ENCODE measurements around the gene SKOR1.

SKOR1 gene

DNA sequence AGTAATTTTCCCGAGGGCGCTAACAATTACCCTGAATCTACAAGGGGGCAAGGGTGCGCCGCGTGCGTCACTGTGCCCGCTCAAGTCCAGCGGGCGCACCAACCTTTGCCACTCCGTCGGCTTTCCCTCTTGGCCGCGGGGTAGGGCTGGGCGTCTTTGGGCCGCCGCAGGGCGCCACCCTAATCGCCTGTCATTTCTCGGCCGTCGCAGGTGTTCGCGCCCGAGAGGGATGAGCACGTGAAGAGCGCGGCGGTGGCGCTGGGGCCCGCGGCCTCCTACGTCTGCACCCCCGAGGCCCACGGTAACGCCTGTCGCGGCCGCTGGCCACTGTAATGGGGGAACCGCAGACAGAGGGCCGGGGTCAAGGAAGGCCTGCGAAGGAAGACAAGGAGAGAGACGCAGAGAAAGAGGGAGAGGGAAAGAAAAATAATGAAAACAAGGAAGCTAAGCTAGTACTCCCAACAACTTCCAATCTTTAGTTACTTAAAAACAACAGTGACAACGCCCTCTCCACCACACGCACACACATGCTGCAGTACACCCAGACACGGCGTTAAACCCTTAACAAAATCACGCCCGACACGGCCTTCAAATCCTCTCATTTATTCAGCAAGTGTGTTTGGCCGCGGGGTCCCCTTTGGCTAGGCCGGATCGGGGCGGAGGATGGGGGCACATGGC is 3.8 kb downstream of the SKOR1 start:
- TF ChIP-seq SUZ12 (IDR thresholded peaks at IDR 0.05; ENCODE audit: extremely low read depth, insufficient read depth, insufficient read length) (peak; percentile 96), YY1 (IDR thresholded peaks at IDR 0.05; ENCODE audit: insufficient read depth, insufficient read length) (no peak)
- no peaks in the 10 kb centered on the region for H3K36me3 ChIP-seq (ENCODE audit: insufficient read depth, insufficient read length, low read length)
- H3K9me3 ChIP-seq (ENCODE audit: insufficient read depth, low read length): peaks cover 10% of the 10 kb centered on the region; the same call in 1 of the 2 replicates
- DNase-seq (ENCODE audit: low read depth, low spot score): no peak
- peaks cover 98% of the 10 kb centered on the region for H3K27me3 ChIP-seq (ENCODE audit: insufficient read depth, insufficient read length)
- no peak overlapping the region for H3K9ac ChIP-seq (ENCODE audit: insufficient read length, low read depth)
- H3K4me3 ChIP-seq (ENCODE audit: insufficient read length, low read depth): peak overlapping the region; percentile 15
- peaks cover 23% of the 10 kb centered on the region for H3K4me1 ChIP-seq (ENCODE audit: insufficient read depth, insufficient read length)

GRCh38 chr15:67829647-67830504 is 4.6 kb downstream of the SKOR1 start:
- Histone ChIP-seq H3K9ac (ENCODE audit: insufficient read length, low read depth) (no peak overlapping the region), H3K4me3 (ENCODE audit: insufficient read length, low read depth) (peak overlapping the region; percentile 15), H3K4me1 (ENCODE audit: insufficient read depth, insufficient read length) (peaks cover 19% of the 10 kb centered on the region), H3K36me3 (ENCODE audit: insufficient read depth, insufficient read length, low read length) (no peaks in the 10 kb centered on the region), H3K9me3 (ENCODE audit: insufficient read depth, low read length) (peaks cover 10% of the 10 kb centered on the region; the same call in 1 of the 2 replicates), H3K27me3 (ENCODE audit: insufficient read depth, insufficient read length) (peaks cover 98% of the 10 kb centered on the region)
- DNase-seq (ENCODE audit: low read depth, low spot score): no peak
- TF ChIP-seq YY1 (IDR thresholded peaks at IDR 0.05; ENCODE audit: insufficient read depth, insufficient read length): no peak
- TF ChIP-seq ZNF274 (IDR thresholded peaks at IDR 0.05; ENCODE audit: low read depth, low read length): no peak
- no peak for TF ChIP-seq SUZ12 (IDR thresholded peaks at IDR 0.05; ENCODE audit: extremely low read depth, insufficient read depth, insufficient read length)

DNA sequence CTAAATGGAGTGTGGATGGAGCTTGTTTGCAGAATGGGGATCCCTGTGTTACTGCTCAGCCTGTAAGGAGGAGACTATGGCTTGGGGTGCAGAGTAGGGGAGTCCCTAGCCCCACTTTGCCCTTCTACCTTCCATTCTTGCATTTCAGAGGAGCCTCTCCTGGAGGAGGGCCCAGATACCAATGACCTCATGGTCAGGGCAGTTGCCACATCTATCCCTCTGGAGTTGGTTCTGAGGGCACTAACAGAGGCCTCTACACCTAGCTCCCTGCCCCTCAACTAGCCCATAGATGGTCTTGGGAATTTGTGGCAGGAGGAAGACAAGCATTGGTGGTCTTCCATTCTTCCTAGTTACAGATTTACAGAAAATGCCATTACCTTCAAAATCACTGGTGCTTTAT is 6.1 kb downstream of the SKOR1 start:
- H3K27me3 ChIP-seq (ENCODE audit: insufficient read depth, insufficient read length): peaks cover 98% of the 10 kb centered on the region
- DNase-seq (ENCODE audit: low read depth, low spot score): no peak
- H3K4me1 ChIP-seq (ENCODE audit: insufficient read depth, insufficient read length): peaks cover 17% of the 10 kb centered on the region
- H3K36me3 ChIP-seq (ENCODE audit: insufficient read depth, insufficient read length, low read length): no peaks in the 10 kb centered on the region
- TF ChIP-seq SUZ12 (IDR thresholded peaks at IDR 0.05; ENCODE audit: extremely low read depth, insufficient read depth, insufficient read length) (no peak), YY1 (IDR thresholded peaks at IDR 0.05; ENCODE audit: insufficient read depth, insufficient read length) (no peak), ZNF274 (IDR thresholded peaks at IDR 0.05; ENCODE audit: low read depth, low read length) (no peak)
- H3K9ac ChIP-seq (ENCODE audit: insufficient read length, low read depth): no peak overlapping the region
- H3K9me3 ChIP-seq (ENCODE audit: insufficient read depth, low read length): peaks cover 5% of the 10 kb centered on the region; the same call in 1 of the 2 replicates
- no peak overlapping the region for H3K4me3 ChIP-seq (ENCODE audit: insufficient read length, low read depth)

- Histone ChIP-seq H3K4me1 (ENCODE audit: insufficient read depth, insufficient read length) (peaks cover 20% of the 10 kb centered on the region), H3K4me3 (ENCODE audit: insufficient read length, low read depth) (no peak overlapping the region), H3K27me3 (ENCODE audit: insufficient read depth, insufficient read length) (peaks cover 94% of the 10 kb centered on the region), H3K9me3 (ENCODE audit: insufficient read depth, low read length) (peaks cover 5% of the 10 kb centered on the region; the same call in 1 of the 2 replicates), H3K36me3 (ENCODE audit: insufficient read depth, insufficient read length, low read length) (no peaks in the 10 kb centered on the region), H3K9ac (ENCODE audit: insufficient read length, low read depth) (no peak overlapping the region)
- TF ChIP-seq SUZ12 (IDR thresholded peaks at IDR 0.05; ENCODE audit: extremely low read depth, insufficient read depth, insufficient read length) (no peak), YY1 (IDR thresholded peaks at IDR 0.05; ENCODE audit: insufficient read depth, insufficient read length) (no peak), ZNF274 (IDR thresholded peaks at IDR 0.05; ENCODE audit: low read depth, low read length) (no peak)
- no peak for DNase-seq (ENCODE audit: low read depth, low spot score)
These were observed 6.8 kb downstream of the SKOR1 start for GRCh38 chr15:67832031-67832551.

DNA sequence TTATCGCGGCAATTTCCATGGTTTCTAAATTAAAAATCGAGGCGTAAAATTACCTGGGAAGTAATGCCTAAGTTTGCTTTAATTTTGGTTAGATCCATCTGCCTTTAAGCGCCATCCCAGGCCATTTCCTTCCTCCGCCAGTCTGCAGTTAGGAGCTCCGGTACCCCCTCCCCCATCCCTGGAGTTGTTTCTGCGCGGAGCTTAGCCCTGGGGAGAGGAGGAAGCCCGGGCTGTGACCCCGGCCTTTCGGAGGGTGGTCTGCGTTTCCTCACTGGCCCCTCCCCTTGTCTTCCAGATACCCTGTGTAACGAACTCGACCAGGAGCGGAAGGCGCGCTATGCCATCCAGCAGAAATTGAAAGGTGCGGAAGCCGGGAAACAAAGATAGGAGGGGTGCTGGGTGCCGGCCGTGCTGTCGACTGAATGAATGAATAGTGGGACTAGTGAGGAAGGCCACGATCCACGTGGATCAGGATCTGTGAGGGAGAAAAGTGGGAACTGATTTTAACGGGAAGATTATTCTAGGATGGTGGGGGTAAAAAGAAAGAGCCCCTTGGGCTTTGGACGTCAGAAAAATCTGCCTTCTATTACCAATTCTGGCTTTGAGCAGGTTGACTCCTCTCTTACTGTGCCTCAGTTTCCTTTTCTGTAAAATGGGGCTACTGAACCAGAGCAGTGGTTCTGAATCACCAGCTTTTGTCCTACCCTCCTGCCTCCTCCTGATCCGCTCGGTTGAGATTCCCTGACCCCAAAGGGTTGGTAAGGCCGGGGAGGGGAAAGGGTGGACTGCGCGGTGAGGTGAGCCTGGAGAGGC is 7.8 kb downstream of the SKOR1 start:
- Histone ChIP-seq H3K27me3 (ENCODE audit: insufficient read depth, insufficient read length) (peaks cover 94% of the 10 kb centered on the region), H3K36me3 (ENCODE audit: insufficient read depth, insufficient read length, low read length) (no peaks in the 10 kb centered on the region), H3K4me3 (ENCODE audit: insufficient read length, low read depth) (peak overlapping the region; percentile 29), H3K9ac (ENCODE audit: insufficient read length, low read depth) (peak overlapping the region; percentile 34), H3K4me1 (ENCODE audit: insufficient read depth, insufficient read length) (peaks cover 20% of the 10 kb centered on the region), H3K9me3 (ENCODE audit: insufficient read depth, low read length) (peaks cover 5% of the 10 kb centered on the region; the same call in 1 of the 2 replicates)
- DNase-seq (ENCODE audit: low read depth, low spot score): no peak
- TF ChIP-seq ZNF274 (IDR thresholded peaks at IDR 0.05; ENCODE audit: low read depth, low read length): no peak

- H3K27me3 ChIP-seq (ENCODE audit: insufficient read depth, insufficient read length): peaks cover 92% of the 10 kb centered on the region
- peak overlapping the region; percentile 34 for H3K9ac ChIP-seq (ENCODE audit: insufficient read length, low read depth)
- no peak for TF ChIP-seq ZNF274 (IDR thresholded peaks at IDR 0.05; ENCODE audit: low read depth, low read length)
- no peak for TF ChIP-seq YY1 (IDR thresholded peaks at IDR 0.05; ENCODE audit: insufficient read depth, insufficient read length)
- TF ChIP-seq SUZ12 (IDR thresholded peaks at IDR 0.05; ENCODE audit: extremely low read depth, insufficient read depth, insufficient read length): no peak
- H3K36me3 ChIP-seq (ENCODE audit: insufficient read depth, insufficient read length, low read length): no peaks in the 10 kb centered on the region
- H3K9me3 ChIP-seq (ENCODE audit: insufficient read depth, low read length): peaks cover 5% of the 10 kb centered on the region; the same call in 1 of the 2 replicates
- DNase-seq (ENCODE audit: low read depth, low spot score): no peak
- H3K4me1 ChIP-seq (ENCODE audit: insufficient read depth, insufficient read length): peaks cover 14% of the 10 kb centered on the region
- H3K4me3 ChIP-seq (ENCODE audit: insufficient read length, low read depth): peak overlapping the region; percentile 29
These were observed 8.6 kb downstream of the SKOR1 start for GRCh38 chr15:67833710-67834511.
